ENCODE measurements around the gene NHSL2.
"Not testable (repeated sequence)": the region's sequence is repeated elsewhere in the genome, so short reads cannot be mapped to it uniquely, and the experiment has no call there.

NHSL2 gene

GRCh38 chrX:72043636-72044035, 133.0 kb downstream of the NHSL2 start:
- no peak for DNase-seq (ENCODE audit: low spot score)

GRCh38 chrX:72045141-72045540, 134.5 kb downstream of the NHSL2 start:
- DNase-seq (ENCODE audit: low spot score), result no peak

GRCh38 chrX:72045552-72046277, 135.1 kb downstream of the NHSL2 start:
- peak; percentile 72 for DNase-seq (ENCODE audit: low spot score)

- peak; percentile 44 for DNase-seq (ENCODE audit: low spot score)
Measured at GRCh38 chrX:72046447-72046846, 135.8 kb downstream of the NHSL2 start.

- no peak for DNase-seq (ENCODE audit: low spot score)
Measured at GRCh38 chrX:72048510-72049455, 138.1 kb downstream of the NHSL2 start.

GRCh38 chrX:72050011-72050410, 139.4 kb downstream of the NHSL2 start:
- peak; percentile 57 for DNase-seq (ENCODE audit: low spot score)

GRCh38 chrX:72051589-72051988, 140.9 kb downstream of the NHSL2 start:
- DNase-seq (ENCODE audit: low spot score), result no peak

GRCh38 chrX:72052415-72053090, 141.9 kb downstream of the NHSL2 start:
- no peak for DNase-seq (ENCODE audit: low spot score)

- DNase-seq (ENCODE audit: low spot score), result no peak
Measured at GRCh38 chrX:72053508-72053907, 142.9 kb downstream of the NHSL2 start.

GRCh38 chrX:72054779-72055489, 144.3 kb downstream of the NHSL2 start:
- DNase-seq (ENCODE audit: low spot score), result peak; percentile 64

- no peak for DNase-seq (ENCODE audit: low spot score)
Measured at GRCh38 chrX:72057331-72057730, 146.7 kb downstream of the NHSL2 start.

GRCh38 chrX:72057849-72058248, 147.2 kb downstream of the NHSL2 start:
- no peak for DNase-seq (ENCODE audit: low spot score)

- not testable (repeated sequence) for DNase-seq (ENCODE audit: low spot score)
Measured at GRCh38 chrX:72058346-72058745, 147.7 kb downstream of the NHSL2 start.

GRCh38 chrX:72060196-72060920, 149.7 kb downstream of the NHSL2 start:
- DNase-seq (ENCODE audit: low spot score), result peak; percentile 48

- peak; percentile 38 for DNase-seq (ENCODE audit: low spot score)
Measured at GRCh38 chrX:72060921-72061490, 150.4 kb downstream of the NHSL2 start.

- no peak for DNase-seq (ENCODE audit: low spot score)
Measured at GRCh38 chrX:72062916-72063315, 152.3 kb downstream of the NHSL2 start.

- peak; percentile 56 for DNase-seq (ENCODE audit: low spot score)
Measured at GRCh38 chrX:72069350-72070160, 158.9 kb downstream of the NHSL2 start.

GRCh38 chrX:72071213-72071612, 160.6 kb downstream of the NHSL2 start:
- DNase-seq (ENCODE audit: low spot score), result no peak

GRCh38 chrX:72073633-72074032, 163.0 kb downstream of the NHSL2 start:
- no peak for DNase-seq (ENCODE audit: low spot score)

GRCh38 chrX:72078411-72078810, 167.8 kb downstream of the NHSL2 start:
- DNase-seq (ENCODE audit: low spot score), result no peak

All from cerebellar cortex (tissue), 1 donor.